PC-9 (cell line): Measurements from ENCODE around the gene ASB13. TPM values are rescaled to one million over a fixed set of nuclear protein-coding genes. Genes with fewer than 3 reads are reported as not detected.

ENCODE experiments used
- BruUV-seq: library from RNA; stranded (reverse); fragments of 400-500 nt; replicated peaks from 2 replicates; lab custom pipeline; 2021; lab: Mats Ljungman, UMichigan
- CTCF ChIA-PET: fragments of 300-600 bp; sonication (Branson Sonifier 250); formaldehyde crosslinking; loops from one replicate; lab custom pipeline; 2022; ENCODE audit warnings: antibody characterized with exemption; lab: Charles Lee
- POLR2A ChIA-PET: fragments of 300-600 bp; sonication (Branson Sonifier 250); formaldehyde crosslinking; loops from one replicate; lab custom pipeline; 2022; ENCODE audit warnings: antibody characterized with exemption; ENCODE audit not compliant: unreplicated experiment; lab: Charles Lee
- DNase-seq, 2 experiments: peaks; one replicate each; pipeline versions ENCODE4 v3.0.0 to v3.0.0-alpha.2; 2015 to 2022; ENCODE audit warnings: mixed read lengths in 1 of 2
- H2AFZ ChIP-seq: fragments of 200-600 bp; sonication (generic); 2 replicates; pipeline ENCODE4 v1.8.1; 2017; ENCODE audit warnings: antibody characterized with exemption
- H3F3A ChIP-seq: fragments of 200-600 bp; sonication (generic); 2 replicates; pipeline ENCODE4 v1.8.1; 2017; ENCODE audit warnings: antibody characterized with exemption, mild to moderate bottlenecking, low read depth; ENCODE audit not compliant: insufficient read depth
- H3K27ac ChIP-seq: fragments of 200-600 bp; sonication (generic); 2 replicates; pipeline ENCODE4 v1.6.1; 2016; ENCODE audit warnings: mixed run types
- H3K27me3 ChIP-seq: fragments of 200-600 bp; sonication (generic); 2 replicates; pipeline ENCODE4 v1.6.1; 2016; ENCODE audit warnings: low read depth, mixed run types; ENCODE audit not compliant: insufficient read depth
- H3K36me3 ChIP-seq: fragments of 200-600 bp; sonication (generic); 2 replicates; pipeline ENCODE4 v1.6.1; 2016; ENCODE audit warnings: low read depth, mixed run types
- H3K4me1 ChIP-seq: fragments of 200-600 bp; sonication (generic); replicated peaks from 2 replicates; pipeline ENCODE4 v1.6.1; 2016; ENCODE audit warnings: mixed run types; ENCODE audit not compliant: insufficient read depth
- H3K4me2 ChIP-seq: fragments of 200-600 bp; sonication (generic); 2 replicates; pipeline ENCODE4 v1.6.1; 2017; ENCODE audit warnings: mixed run types
- H3K4me3 ChIP-seq: fragments of 200-600 bp; sonication (generic); 2 replicates; pipeline ENCODE4 v1.6.1; 2016; ENCODE audit warnings: mixed run types
- H3K79me2 ChIP-seq: fragments of 200-600 bp; sonication (generic); 2 replicates; pipeline ENCODE4 v1.6.1; 2017; ENCODE audit warnings: low read depth, mixed run types
- H3K9me2 ChIP-seq: fragments of 200-600 bp; sonication (generic); 2 replicates; pipeline ENCODE4 v1.8.1; 2017; ENCODE audit warnings: mild to moderate bottlenecking; ENCODE audit not compliant: insufficient read depth
- H3K9me3 ChIP-seq: fragments of 200-600 bp; sonication (generic); 2 replicates; pipeline ENCODE4 v1.8.1; 2016; ENCODE audit warnings: low read depth; ENCODE audit not compliant: insufficient read depth
- H4K20me1 ChIP-seq: fragments of 200-600 bp; sonication (generic); 2 replicates; pipeline ENCODE4 v1.8.1; 2017; ENCODE audit not compliant: insufficient read depth
- CTCF ChIP-seq: fragments of 200-600 bp; sonication (generic); conservative IDR thresholded peaks from 2 replicates; pipeline ENCODE4 v1.6.1; 2017; ENCODE audit warnings: mixed run types, antibody characterized with exemption, mild to moderate bottlenecking, moderate library complexity
- EZH2 ChIP-seq: fragments of 200-600 bp; sonication (generic); IDR thresholded peaks from 2 replicates; pipeline ENCODE4 v1.8.0; 2017; ENCODE audit warnings: antibody characterized with exemption, low read depth
- intact Hi-C: fragments of 100-400 bp; cut with micrococcal nuclease; formaldehyde crosslinking; loops from one replicate; pipeline ENCODE4 v1.10.0; 2022; ENCODE audit not compliant: unreplicated experiment
- total RNA-seq: library from RNA; stranded (reverse); gene quantifications from 2 replicates; pipeline ENCODE4 v1.2.3, GENCODE V29; 2021

The ASB13 gene
- total RNA-seq, 1 experiment from 2014 or later = 22.2 TPM

- ChIA-PET POLR2A (interaction anchor here (0.7 kb wide), 1 partner anchor 21 kb away, joined by 21 read pairs; no protein-coding TSS in a partner anchor), CTCF (interaction anchor here (0.7 kb wide), 2 partner anchors 18 to 19 kb away, joined by 3 to 9 read pairs; no protein-coding TSS in a partner anchor)
- no TSS peak for BruUV-seq
- Histone ChIP-seq H3K4me3 (no peak overlapping the region), H3K4me1 (peaks cover 17% of the 10 kb centered on the region), H3K27me3 (no peaks in the 10 kb centered on the region), H3K27ac (no peak overlapping the region), H2AFZ (no peak overlapping the region), H4K20me1 (no peaks in the 10 kb centered on the region), H3K4me2 (no peak overlapping the region), H3K9me3 (no peaks in the 10 kb centered on the region), H3K9me2 (no peaks in the 10 kb centered on the region), H3K79me2 (no peaks in the 10 kb centered on the region), H3K36me3 (no peaks in the 10 kb centered on the region), H3F3A (peaks cover under 1% of the 10 kb centered on the region; the same call in 1 of the 2 replicates)
- DNase-seq = no peak
- intact Hi-C loops = no loop called here
- no peak for TF ChIP-seq EZH2
- TF ChIP-seq CTCF = no peak
Observed at GRCh38 chr10:5604236-5604925, 62.0 kb downstream of the ASB13 start.

- Histone ChIP-seq H3K79me2 (no peaks in the 10 kb centered on the region), H3K9me3 (no peaks in the 10 kb centered on the region)
Observed at GRCh38 chr10:5603848-5604170, 62.6 kb downstream of the ASB13 start.

GRCh38 chr10:5603091-5603847, 63.1 kb downstream of the ASB13 start:
- intact Hi-C loops = no loop called here
- H2AFZ ChIP-seq = no peak overlapping the region
- no peak overlapping the region for H3K4me3 ChIP-seq
- H4K20me1 ChIP-seq = no peaks in the 10 kb centered on the region
- H3F3A ChIP-seq = no peaks in the 10 kb centered on the region
- TF ChIP-seq CTCF (no peak), EZH2 (no peak)
- H3K4me1 ChIP-seq = peaks cover 6% of the 10 kb centered on the region; the same call in 1 of the 2 replicates
- no peak overlapping the region for H3K4me2 ChIP-seq
- no peaks in the 10 kb centered on the region for H3K79me2 ChIP-seq
- H3K27me3 ChIP-seq = no peaks in the 10 kb centered on the region
- no peaks in the 10 kb centered on the region for H3K36me3 ChIP-seq
- no peak overlapping the region for H3K27ac ChIP-seq
- no peaks in the 10 kb centered on the region for H3K9me3 ChIP-seq
- no peaks in the 10 kb centered on the region for H3K9me2 ChIP-seq
- DNase-seq = no peak
- POLR2A ChIA-PET = no interaction called here
- CTCF ChIA-PET = no interaction called here
- no TSS peak for BruUV-seq

More at GRCh38 chr10:5603848-5604170, 62.6 kb downstream of the ASB13 start:
- Histone ChIP-seq H3K27me3 (no peaks in the 10 kb centered on the region), H3K4me2 (no peak overlapping the region), H4K20me1 (no peaks in the 10 kb centered on the region), H3K4me3 (no peak overlapping the region), H3K9me2 (no peaks in the 10 kb centered on the region), H3K36me3 (no peaks in the 10 kb centered on the region), H2AFZ (no peak overlapping the region), H3K4me1 (peaks cover 11% of the 10 kb centered on the region; the same call in 1 of the 2 replicates), H3K27ac (no peak overlapping the region), H3F3A (no peaks in the 10 kb centered on the region)
- BruUV-seq = no TSS peak
- intact Hi-C loops = no loop called here
- no peak for DNase-seq
- ChIA-PET CTCF (no interaction called here), POLR2A (no interaction called here)
- TF ChIP-seq CTCF (no peak), EZH2 (no peak)
